ENCODE measurements around the gene NEGR1.

NEGR1 gene

DNA sequence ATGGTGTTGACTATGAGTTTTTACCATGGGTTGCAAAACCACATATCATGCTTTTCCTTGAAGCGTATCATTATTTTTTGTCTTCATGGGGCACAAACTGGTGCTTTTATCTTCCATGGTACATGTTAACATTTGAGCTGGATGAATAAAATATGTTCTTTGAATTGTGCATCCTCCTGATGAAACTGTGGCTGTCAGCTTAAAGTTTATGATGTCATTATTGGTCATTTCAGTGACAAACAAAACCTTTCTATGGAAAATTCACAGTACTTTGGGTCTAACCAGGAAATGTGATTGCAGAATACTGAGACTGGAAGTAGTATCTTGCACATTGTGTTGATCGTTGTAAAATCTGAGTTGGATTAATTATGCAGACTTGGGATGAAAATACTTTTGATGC lies 909.8 kb downstream of the NEGR1 start:
- H3K4me3 ChIP-seq (ENCODE audit: low read depth, low read length): no peak overlapping the region
- TF ChIP-seq, protein P1, sequence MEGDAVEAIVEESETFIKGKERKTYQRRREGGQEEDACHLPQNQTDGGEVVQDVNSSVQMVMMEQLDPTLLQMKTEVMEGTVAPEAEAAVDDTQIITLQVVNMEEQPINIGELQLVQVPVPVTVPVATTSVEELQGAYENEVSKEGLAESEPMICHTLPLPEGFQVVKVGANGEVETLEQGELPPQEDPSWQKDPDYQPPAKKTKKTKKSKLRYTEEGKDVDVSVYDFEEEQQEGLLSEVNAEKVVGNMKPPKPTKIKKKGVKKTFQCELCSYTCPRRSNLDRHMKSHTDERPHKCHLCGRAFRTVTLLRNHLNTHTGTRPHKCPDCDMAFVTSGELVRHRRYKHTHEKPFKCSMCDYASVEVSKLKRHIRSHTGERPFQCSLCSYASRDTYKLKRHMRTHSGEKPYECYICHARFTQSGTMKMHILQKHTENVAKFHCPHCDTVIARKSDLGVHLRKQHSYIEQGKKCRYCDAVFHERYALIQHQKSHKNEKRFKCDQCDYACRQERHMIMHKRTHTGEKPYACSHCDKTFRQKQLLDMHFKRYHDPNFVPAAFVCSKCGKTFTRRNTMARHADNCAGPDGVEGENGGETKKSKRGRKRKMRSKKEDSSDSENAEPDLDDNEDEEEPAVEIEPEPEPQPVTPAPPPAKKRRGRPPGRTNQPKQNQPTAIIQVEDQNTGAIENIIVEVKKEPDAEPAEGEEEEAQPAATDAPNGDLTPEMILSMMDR (IDR thresholded peaks at IDR 0.05; ENCODE audit: control insufficient read depth, extremely low read depth, insufficient read depth): no peak
- DNase-seq (ENCODE audit: low read depth): no peak

DNA sequence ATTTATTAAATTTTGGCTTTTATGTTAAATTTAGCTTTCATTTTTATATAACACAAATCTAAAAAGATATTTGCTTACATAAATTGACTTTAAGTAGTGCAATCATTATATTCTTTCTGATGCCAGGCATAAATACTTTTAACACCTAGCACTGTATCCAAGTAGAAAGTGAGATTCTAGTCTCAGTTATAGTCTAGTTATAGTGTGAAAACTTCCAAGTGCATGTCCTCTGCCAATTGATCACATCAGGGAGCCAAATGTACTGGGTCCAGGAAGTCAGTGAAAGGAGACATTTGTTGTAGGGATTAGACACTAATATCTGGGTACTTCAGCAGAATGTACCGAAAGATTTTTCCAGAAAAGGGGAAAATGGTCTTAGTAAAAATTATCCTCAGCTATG lies 910.8 kb downstream of the NEGR1 start:
- H3K4me3 ChIP-seq (ENCODE audit: low read depth, low read length): no peak overlapping the region
- DNase-seq (ENCODE audit: low read depth): no peak

DNA sequence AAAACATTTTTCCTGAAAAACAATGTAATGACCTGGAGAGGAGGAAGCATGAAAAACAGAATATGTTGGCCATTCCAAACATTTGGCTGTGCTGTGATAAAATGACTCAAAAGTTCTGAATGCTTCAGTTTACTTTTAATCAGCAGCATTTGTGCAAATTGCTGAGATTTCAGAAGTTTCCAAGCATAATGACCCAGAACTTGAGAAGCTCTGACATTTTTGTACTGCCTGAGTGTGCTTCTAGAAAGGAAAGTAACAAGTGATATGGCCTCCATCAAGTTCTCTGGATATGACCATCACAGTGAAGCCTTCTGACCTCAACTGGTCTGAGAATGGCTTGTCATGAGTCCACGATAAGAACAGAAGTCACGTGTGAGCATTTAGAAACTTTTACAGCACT lies 918.1 kb downstream of the NEGR1 start:
- DNase-seq (ENCODE audit: low read depth): no peak
- no peak overlapping the region for H3K4me3 ChIP-seq (ENCODE audit: low read depth, low read length)
- TF ChIP-seq, protein P1 (IDR thresholded peaks at IDR 0.05; ENCODE audit: control insufficient read depth, extremely low read depth, insufficient read depth): no peak

More for the DNA sequence above, 910.8 kb downstream of the NEGR1 start:
- TF ChIP-seq, protein P1 (IDR thresholded peaks at IDR 0.05; ENCODE audit: control insufficient read depth, extremely low read depth, insufficient read depth): no peak

DNA sequence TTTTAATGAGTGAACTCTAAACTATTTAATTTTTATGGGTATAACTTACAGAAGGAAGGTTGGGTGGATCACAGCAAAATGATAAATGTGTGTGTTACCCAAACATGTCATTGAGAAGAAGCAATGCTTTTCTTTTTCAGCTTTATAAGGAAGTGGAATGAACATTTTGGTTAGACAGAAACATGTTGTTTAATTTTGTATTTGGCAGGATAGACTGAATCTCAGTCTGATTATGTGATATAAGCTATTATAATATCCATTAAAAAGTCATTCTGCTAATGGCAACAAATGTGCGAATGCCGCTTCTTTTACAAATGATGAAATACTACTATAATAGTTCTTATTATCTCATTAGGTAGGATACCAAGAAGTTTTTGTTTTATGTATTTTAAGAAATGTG lies 919.6 kb downstream of the NEGR1 start:
- TF ChIP-seq, protein P1 (IDR thresholded peaks at IDR 0.05; ENCODE audit: control insufficient read depth, extremely low read depth, insufficient read depth): no peak
- DNase-seq (ENCODE audit: low read depth): no peak
- no peak overlapping the region for H3K4me3 ChIP-seq (ENCODE audit: low read depth, low read length)

DNA sequence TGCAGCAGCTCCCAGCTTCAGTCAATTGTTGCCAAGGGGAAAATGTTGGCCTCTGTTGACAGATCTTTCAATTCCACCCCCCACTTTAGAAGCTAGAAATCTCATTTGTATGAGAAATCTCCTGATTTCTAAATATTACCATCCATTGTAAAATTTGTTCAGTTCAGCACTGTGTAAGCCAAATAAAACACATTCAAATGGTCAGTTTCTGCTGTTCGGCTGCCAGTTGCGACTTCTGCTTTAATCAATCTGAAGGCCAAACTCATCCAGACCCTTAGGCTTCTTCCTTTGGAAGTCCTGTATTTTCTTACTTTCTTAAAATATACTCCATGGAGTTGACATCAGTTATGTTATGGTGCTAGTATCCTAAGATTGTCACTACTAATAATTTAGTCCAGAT lies 920.3 kb downstream of the NEGR1 start:
- DNase-seq (ENCODE audit: low read depth): no peak
- no peak overlapping the region for H3K4me3 ChIP-seq (ENCODE audit: low read depth, low read length)
- TF ChIP-seq, protein P1 (IDR thresholded peaks at IDR 0.05; ENCODE audit: control insufficient read depth, extremely low read depth, insufficient read depth): no peak

DNA sequence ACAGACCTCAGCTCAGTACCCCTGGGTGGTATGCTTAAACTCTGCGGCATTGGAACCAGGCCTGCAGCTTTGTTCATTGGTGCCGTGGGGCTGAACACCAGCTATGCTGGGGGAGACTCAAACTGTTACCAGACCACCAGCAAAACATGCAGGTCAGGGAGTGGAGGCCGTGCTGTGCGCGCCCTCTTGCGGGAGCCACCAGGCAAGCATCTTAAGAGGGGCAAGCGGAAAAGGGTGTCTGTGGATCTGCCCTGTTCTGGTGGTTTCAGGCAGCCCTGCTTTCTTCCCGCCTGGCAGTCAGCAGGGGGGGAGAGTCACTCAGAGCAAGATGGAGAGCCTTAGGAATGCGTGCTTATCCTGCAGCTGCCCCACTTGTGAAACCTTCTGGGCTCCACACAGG lies 924.6 kb downstream of the NEGR1 start:
- TF ChIP-seq, protein P1 (IDR thresholded peaks at IDR 0.05; ENCODE audit: control insufficient read depth, extremely low read depth, insufficient read depth): no peak
- H3K4me3 ChIP-seq (ENCODE audit: low read depth, low read length): no peak overlapping the region
- DNase-seq (ENCODE audit: low read depth): no peak

DNA sequence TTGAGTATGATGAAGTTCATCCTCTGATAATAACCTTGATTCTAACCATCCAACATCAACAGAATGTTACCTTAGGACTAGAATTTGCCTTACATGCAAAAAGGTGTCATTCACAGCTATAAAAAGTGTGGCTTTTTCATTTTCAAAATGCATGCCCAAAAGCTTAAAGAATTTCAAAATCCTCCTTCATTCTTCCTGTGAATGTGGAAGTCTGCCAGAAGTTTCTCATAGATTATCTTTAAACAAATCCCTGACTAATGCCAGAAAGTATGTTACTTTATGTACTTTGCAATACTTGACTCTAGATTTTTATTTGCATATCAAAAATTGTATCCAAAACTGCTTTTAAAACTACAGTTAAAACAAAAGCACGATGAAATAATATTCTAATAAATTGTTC lies 930.9 kb downstream of the NEGR1 start:
- TF ChIP-seq, protein P1 (IDR thresholded peaks at IDR 0.05; ENCODE audit: control insufficient read depth, extremely low read depth, insufficient read depth): no peak
- no peak overlapping the region for H3K4me3 ChIP-seq (ENCODE audit: low read depth, low read length)
- DNase-seq (ENCODE audit: low read depth): peak; percentile 52

Measured in LNCaP clone FGC (cell line).